ENCODE data around the gene FRMD4A. TPM values are rescaled to one million over a fixed set of nuclear protein-coding genes. Genes with fewer than 3 reads are reported as not detected.

The FRMD4A gene
- total RNA-seq, 2 donors from 2014 or later, result 22.3 to 22.4 TPM

GRCh38 chr10:13847201-13847631 is 483.5 kb downstream of the FRMD4A start:
- Histone ChIP-seq H3K27ac (ENCODE audit: low read depth, low read length) (no peak overlapping the region), H3K36me3 (ENCODE audit: control insufficient read depth, insufficient read depth, low read length) (no peaks in the 10 kb centered on the region), H3K4me3 (ENCODE audit: low read length) (no peak overlapping the region), H3K9me3 (ENCODE audit: control insufficient read depth, low read length) (peaks cover 3% of the 10 kb centered on the region), H3K4me1 (ENCODE audit: control insufficient read depth, insufficient read depth, low read length) (no peaks in the 10 kb centered on the region), H3K27me3 (ENCODE audit: control insufficient read depth, insufficient read depth, low read length, poor library complexity, severe bottlenecking) (no peaks in the 10 kb centered on the region), H3K9ac (ENCODE audit: extremely low read depth, low read length, poor library complexity, severe bottlenecking) (no peak overlapping the region)
- peaks cover 4% of the 10 kb centered on the region for H3K9me3 Mint-ChIP-seq
- peak; percentile 71 for TF ChIP-seq CTCF (conservative IDR thresholded peaks at IDR 0.05)
- 73 to 87% methylated on average over 3 to 8 of the region's 8 CpGs for WGBS, 2 experiments (ENCODE audit: insufficient coverage in 1 of 2, insufficient read length in 1 of 2)
- H3K36me3 Mint-ChIP-seq (ENCODE audit: low read depth), result peaks cover 3% of the 10 kb centered on the region
- no peak overlapping the region for H3K27ac Mint-ChIP-seq
- H3K4me1 Mint-ChIP-seq, result peaks cover 9% of the 10 kb centered on the region
- H3K27me3 Mint-ChIP-seq (ENCODE audit: insufficient read depth), result no peaks in the 10 kb centered on the region
- DNase-seq, result peak; percentile 80
- H3K4me3 Mint-ChIP-seq, result no peak overlapping the region

- Mint-ChIP-seq H3K36me3 (ENCODE audit: low read depth) (peaks cover 14% of the 10 kb centered on the region), H3K27ac (no peak overlapping the region), H3K4me1 (peaks cover 9% of the 10 kb centered on the region), H3K9me3 (peaks cover 15% of the 10 kb centered on the region), H3K4me3 (no peak overlapping the region), H3K27me3 (ENCODE audit: insufficient read depth) (no peaks in the 10 kb centered on the region)
- no peak for TF ChIP-seq CTCF (conservative IDR thresholded peaks at IDR 0.05)
- Histone ChIP-seq H3K27me3 (ENCODE audit: control insufficient read depth, insufficient read depth, low read length, poor library complexity, severe bottlenecking) (no peaks in the 10 kb centered on the region), H3K4me3 (ENCODE audit: low read length) (no peak overlapping the region), H3K9me3 (ENCODE audit: control insufficient read depth, low read length) (peaks cover 16% of the 10 kb centered on the region), H3K9ac (ENCODE audit: extremely low read depth, low read length, poor library complexity, severe bottlenecking) (no peak overlapping the region), H3K4me1 (ENCODE audit: control insufficient read depth, insufficient read depth, low read length) (no peaks in the 10 kb centered on the region), H3K36me3 (ENCODE audit: control insufficient read depth, insufficient read depth, low read length) (no peaks in the 10 kb centered on the region), H3K27ac (ENCODE audit: low read depth, low read length) (no peak overlapping the region)
- WGBS, 2 experiments (ENCODE audit: insufficient coverage in 1 of 2, insufficient read length in 1 of 2), result 91% methylated on average over 4 of the region's 4 CpGs; no CpG with 5 or more reads in 1 of the 2 experiments
- no peak for DNase-seq
Observed at GRCh38 chr10:13845897-13846296, 484.8 kb downstream of the FRMD4A start.

- no peak overlapping the region for H3K4me3 Mint-ChIP-seq
- WGBS, 2 experiments (ENCODE audit: insufficient coverage in 1 of 2, insufficient read length in 1 of 2), result 90 to 94% methylated on average over 7 of the region's 7 CpGs
- H3K4me1 Mint-ChIP-seq, result peaks cover 9% of the 10 kb centered on the region
- H3K27ac ChIP-seq (ENCODE audit: low read depth, low read length), result no peak overlapping the region
- H3K9me3 Mint-ChIP-seq, result peaks cover 17% of the 10 kb centered on the region
- no peak for TF ChIP-seq CTCF (conservative IDR thresholded peaks at IDR 0.05)
- DNase-seq, result no peak
- H3K4me3 ChIP-seq (ENCODE audit: low read length), result no peak overlapping the region
- H3K36me3 Mint-ChIP-seq (ENCODE audit: low read depth), result peaks cover 14% of the 10 kb centered on the region
- H3K27me3 Mint-ChIP-seq (ENCODE audit: insufficient read depth), result no peaks in the 10 kb centered on the region
- H3K9ac ChIP-seq (ENCODE audit: extremely low read depth, low read length, poor library complexity, severe bottlenecking), result no peak overlapping the region
- no peaks in the 10 kb centered on the region for H3K27me3 ChIP-seq (ENCODE audit: control insufficient read depth, insufficient read depth, low read length, poor library complexity, severe bottlenecking)
- H3K27ac Mint-ChIP-seq, result no peak overlapping the region
- no peaks in the 10 kb centered on the region for H3K4me1 ChIP-seq (ENCODE audit: control insufficient read depth, insufficient read depth, low read length)
- H3K36me3 ChIP-seq (ENCODE audit: control insufficient read depth, insufficient read depth, low read length), result no peaks in the 10 kb centered on the region
- peaks cover 19% of the 10 kb centered on the region for H3K9me3 ChIP-seq (ENCODE audit: control insufficient read depth, low read length)
Observed at GRCh38 chr10:13844651-13845050, 486.1 kb downstream of the FRMD4A start.

Data from endodermal cell (in vitro differentiated cells).